Measurements from ENCODE around the gene FILIP1. TPM values are rescaled to one million over a fixed set of nuclear protein-coding genes. Genes with fewer than 3 reads are reported as not detected.

Gene FILIP1
- total RNA-seq, 4 donors from 2014 or later, result 41.7 to 53.3 (median 48.4) TPM

DNA sequence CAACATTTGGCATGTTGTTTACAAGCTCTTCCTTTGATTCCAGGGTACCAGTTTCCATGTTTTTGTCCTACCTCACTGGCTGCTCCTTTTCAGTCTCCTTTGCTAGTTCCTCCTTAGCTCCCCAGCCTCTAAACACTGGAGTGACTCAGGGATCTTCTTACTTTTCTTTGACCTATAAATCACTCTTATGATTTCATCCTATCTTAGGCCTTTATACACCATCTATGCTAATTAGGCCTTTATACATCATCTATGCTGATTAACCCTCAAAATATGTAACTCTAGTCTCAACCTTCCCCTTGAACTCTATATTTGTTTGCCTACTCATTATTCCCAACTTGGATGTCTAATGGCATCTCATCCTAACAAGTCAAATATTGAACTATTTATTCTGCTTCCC, 218.5 kb downstream of the FILIP1 start:
- no peak overlapping the region for H3K27ac ChIP-seq (replicated peaks in 1 of 4)
- peaks cover 33 to 85% (median 78%) of the 10 kb centered on the region in 4 donors for H3K4me1 ChIP-seq
- TF ChIP-seq EP300 (IDR thresholded peaks at IDR 0.05) (no peak), POLR2A (IDR thresholded peaks at IDR 0.05; ENCODE audit: low read depth) (no peak), POLR2AphosphoS5 (IDR thresholded peaks at IDR 0.05) (no peak)
- TF ChIP-seq, protein P1, sequence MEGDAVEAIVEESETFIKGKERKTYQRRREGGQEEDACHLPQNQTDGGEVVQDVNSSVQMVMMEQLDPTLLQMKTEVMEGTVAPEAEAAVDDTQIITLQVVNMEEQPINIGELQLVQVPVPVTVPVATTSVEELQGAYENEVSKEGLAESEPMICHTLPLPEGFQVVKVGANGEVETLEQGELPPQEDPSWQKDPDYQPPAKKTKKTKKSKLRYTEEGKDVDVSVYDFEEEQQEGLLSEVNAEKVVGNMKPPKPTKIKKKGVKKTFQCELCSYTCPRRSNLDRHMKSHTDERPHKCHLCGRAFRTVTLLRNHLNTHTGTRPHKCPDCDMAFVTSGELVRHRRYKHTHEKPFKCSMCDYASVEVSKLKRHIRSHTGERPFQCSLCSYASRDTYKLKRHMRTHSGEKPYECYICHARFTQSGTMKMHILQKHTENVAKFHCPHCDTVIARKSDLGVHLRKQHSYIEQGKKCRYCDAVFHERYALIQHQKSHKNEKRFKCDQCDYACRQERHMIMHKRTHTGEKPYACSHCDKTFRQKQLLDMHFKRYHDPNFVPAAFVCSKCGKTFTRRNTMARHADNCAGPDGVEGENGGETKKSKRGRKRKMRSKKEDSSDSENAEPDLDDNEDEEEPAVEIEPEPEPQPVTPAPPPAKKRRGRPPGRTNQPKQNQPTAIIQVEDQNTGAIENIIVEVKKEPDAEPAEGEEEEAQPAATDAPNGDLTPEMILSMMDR (IDR thresholded peaks at IDR 0.05), result no peak
- no peak overlapping the region for H3K4me3 ChIP-seq
- no peaks in the 10 kb centered on the region for H3K27me3 ChIP-seq
- intact Hi-C loops (cut with DNase I), result loop anchor here (10.0 kb wide), 1 partner anchor 330 kb away; the partner anchor contains the start of gene SENP6
- H3K9me3 ChIP-seq, result no peaks in the 10 kb centered on the region
- DNase-seq (ENCODE audit: extremely low spot score), result no peak
- H3K36me3 ChIP-seq, result peaks cover 0 to 10% (median 9%) of the 10 kb centered on the region in 4 donors

DNA sequence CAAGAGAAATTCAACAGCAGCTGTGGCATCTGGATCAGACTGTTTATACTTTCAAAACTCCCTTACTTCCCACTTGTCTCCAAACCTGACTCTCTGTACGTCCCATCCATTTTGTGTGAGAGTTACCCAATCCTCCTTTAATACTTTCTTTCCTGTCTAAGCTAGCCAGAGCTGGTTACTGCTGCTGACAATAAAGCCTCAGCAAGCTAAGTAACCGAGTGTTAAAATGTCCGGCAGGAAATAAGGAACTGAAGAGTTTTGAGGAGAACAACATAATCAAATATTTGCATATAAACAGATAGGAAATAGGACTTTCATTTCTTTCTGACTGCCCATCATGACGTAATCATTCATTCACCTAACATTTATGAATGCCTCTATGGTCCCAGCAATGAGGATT, 220.6 kb downstream of the FILIP1 start:
- TF ChIP-seq POLR2AphosphoS5 (IDR thresholded peaks at IDR 0.05) (no peak), EP300 (IDR thresholded peaks at IDR 0.05) (no peak), POLR2A (IDR thresholded peaks at IDR 0.05; ENCODE audit: low read depth) (no peak)
- TF ChIP-seq, protein P1 (IDR thresholded peaks at IDR 0.05), result no peak
- no peaks in the 10 kb centered on the region for H3K9me3 ChIP-seq
- H3K27ac ChIP-seq (replicated peaks in 1 of 4), result peak overlapping the region in 3 of 4 donors; percentile 2 to 39 (median 27)
- intact Hi-C loops (cut with DNase I), result loop anchor here (10.0 kb wide), 1 partner anchor 332 kb away; the partner anchor contains the start of gene SENP6
- DNase-seq (ENCODE audit: extremely low spot score), result no peak
- WGBS, result 85% methylated on average over 4 of the region's 4 CpGs
- no peaks in the 10 kb centered on the region for H3K27me3 ChIP-seq
- peaks cover 0 to 10% (median 9%) of the 10 kb centered on the region in 4 donors for H3K36me3 ChIP-seq
- H3K4me3 ChIP-seq, result no peak overlapping the region
- peaks cover 19 to 74% (median 64%) of the 10 kb centered on the region in 4 donors for H3K4me1 ChIP-seq

DNA sequence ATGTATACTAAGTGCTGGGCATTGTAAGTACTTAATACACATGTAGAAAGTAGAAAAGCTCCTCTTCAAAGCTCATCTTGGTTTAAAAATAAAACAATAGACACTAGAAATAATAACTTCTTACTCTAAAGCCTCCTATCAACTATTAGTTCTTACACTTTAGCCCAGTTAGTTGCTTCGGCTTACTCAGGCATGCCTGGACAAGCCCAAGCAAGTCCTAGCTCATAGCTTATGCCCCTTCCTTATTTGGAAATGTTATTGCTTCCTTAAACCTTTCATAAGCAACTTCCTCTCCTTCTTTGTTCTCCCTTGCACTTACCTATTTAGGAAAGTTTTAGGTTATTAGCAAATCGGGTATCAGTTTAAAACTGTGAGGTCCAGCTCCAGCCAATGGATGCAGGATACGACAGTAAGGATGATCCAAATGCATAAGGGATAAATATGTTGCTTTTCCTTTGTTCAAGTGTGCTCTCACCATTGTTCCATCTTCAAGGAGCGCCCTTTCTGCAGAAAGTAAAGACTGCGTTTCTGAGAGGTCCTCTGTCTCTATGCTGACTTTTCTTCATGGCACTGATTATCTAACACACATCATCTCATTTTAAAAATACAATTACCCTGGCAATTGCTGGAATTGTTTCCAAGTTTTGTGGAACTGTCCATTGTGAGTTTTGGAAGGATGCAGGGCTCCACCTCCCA, 221.3 kb downstream of the FILIP1 start:
- H3K27ac ChIP-seq (replicated peaks in 1 of 4), result peak overlapping the region; percentile 2 to 39 (median 23)
- H3K36me3 ChIP-seq, result peaks cover 0 to 10% (median 9%) of the 10 kb centered on the region in 4 donors
- TF ChIP-seq POLR2A (IDR thresholded peaks at IDR 0.05; ENCODE audit: low read depth) (no peak), EP300 (IDR thresholded peaks at IDR 0.05) (no peak), POLR2AphosphoS5 (IDR thresholded peaks at IDR 0.05) (no peak)
- TF ChIP-seq, protein P1 (IDR thresholded peaks at IDR 0.05), result no peak
- no peak overlapping the region for H3K4me3 ChIP-seq
- DNase-seq (ENCODE audit: extremely low spot score), result no peak
- H3K4me1 ChIP-seq, result peaks cover 23 to 74% (median 64%) of the 10 kb centered on the region in 4 donors
- no peaks in the 10 kb centered on the region for H3K9me3 ChIP-seq
- intact Hi-C loops (cut with DNase I), result loop anchor here (10.0 kb wide), 1 partner anchor 333 kb away; the partner anchor contains the start of gene SENP6
- WGBS, result 90% methylated on average over 5 of the region's 5 CpGs
- no peaks in the 10 kb centered on the region for H3K27me3 ChIP-seq

DNA sequence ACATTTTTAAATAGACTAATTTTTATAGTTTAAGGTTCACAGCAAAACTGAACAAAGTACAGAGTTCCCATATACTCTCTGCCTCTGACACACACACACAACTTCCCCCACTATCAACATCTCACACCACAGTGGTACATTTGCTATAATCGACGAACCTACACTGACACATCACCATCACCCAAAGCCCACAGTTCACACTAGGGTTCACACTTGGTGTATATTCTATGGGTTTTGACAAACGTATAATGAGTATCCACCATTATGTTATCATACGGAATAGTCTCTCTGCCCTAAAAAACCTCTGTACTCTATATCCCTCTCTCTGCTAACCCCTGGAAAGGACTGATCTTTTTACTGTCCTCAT, 224.6 kb downstream of the FILIP1 start:
- intact Hi-C loops (cut with DNase I), result loop anchor here (5.0 kb wide), 1 partner anchor 258 kb away; no protein-coding TSS in a partner anchor
- Histone ChIP-seq H3K36me3 (peaks cover 0 to 23% (median 18%) of the 10 kb centered on the region in 4 donors), H3K9me3 (no peaks in the 10 kb centered on the region), H3K27ac (replicated peaks in 1 of 4) (no peak overlapping the region), H3K4me1 (peaks cover 22 to 53% (median 43%) of the 10 kb centered on the region in 4 donors), H3K27me3 (no peaks in the 10 kb centered on the region), H3K4me3 (no peak overlapping the region)
- no peak for DNase-seq (ENCODE audit: extremely low spot score)
- TF ChIP-seq POLR2A (IDR thresholded peaks at IDR 0.05; ENCODE audit: low read depth), result no peak
- TF ChIP-seq EP300 (IDR thresholded peaks at IDR 0.05), result no peak
- TF ChIP-seq POLR2AphosphoS5 (IDR thresholded peaks at IDR 0.05), result no peak
- TF ChIP-seq, protein P1 (IDR thresholded peaks at IDR 0.05), result no peak
- WGBS, result 93% methylated on average over 4 of the region's 4 CpGs
